Measurements from ENCODE around the gene AUNIP. TPM values are rescaled to one million over a fixed set of nuclear protein-coding genes. Genes with fewer than 3 reads are reported as not detected.

The AUNIP gene
- total RNA-seq, 1 experiment from 2014 or later = 22.2 TPM

GRCh38 chr1:25829046-25829445, 30.2 kb downstream of the AUNIP start:
- Histone ChIP-seq H3K56ac (ENCODE audit: insufficient read length, low read depth, low read length) (no peak overlapping the region), H3K4ac (ENCODE audit: low read depth, low read length) (no peak overlapping the region), H3K18ac (ENCODE audit: insufficient read length, low read depth, low read length) (no peak overlapping the region), H2BK5ac (ENCODE audit: insufficient read length, low read length) (no peak overlapping the region), H3K23me2 (ENCODE audit: insufficient read length, low read depth, low read length, poor library complexity, severe bottlenecking) (no peaks in the 10 kb centered on the region), H2BK15ac (ENCODE audit: low read depth, low read length) (no peak overlapping the region), H2BK12ac (ENCODE audit: insufficient read length, low read depth, low read length) (no peak overlapping the region), H2AK5ac (ENCODE audit: insufficient read length, low read length) (no peak overlapping the region), H3T11ph (ENCODE audit: low read length) (no peak overlapping the region), H3K27me3 (ENCODE audit: insufficient read depth, low read length) (no peaks in the 10 kb centered on the region), H3K27ac (ENCODE audit: insufficient read length, low read depth, low read length) (no peak overlapping the region), H2BK120ac (ENCODE audit: low read depth, low read length, poor library complexity, severe bottlenecking) (no peak overlapping the region), H3K14ac (ENCODE audit: insufficient read depth, low read length) (no peak overlapping the region), H3K9me3 (ENCODE audit: control insufficient read depth, low read depth, low read length) (no peaks in the 10 kb centered on the region), H4K91ac (ENCODE audit: insufficient read length, low read depth, low read length) (no peak overlapping the region), H2BK20ac (ENCODE audit: low read depth, low read length, poor library complexity, severe bottlenecking) (no peak overlapping the region), H3K4me1 (ENCODE audit: insufficient read depth, low read length) (no peaks in the 10 kb centered on the region), H3K4me2 (ENCODE audit: insufficient read depth, insufficient read length, low read length) (no peak overlapping the region), H3K23ac (ENCODE audit: insufficient read length, low read depth, low read length) (no peak overlapping the region), H4K20me1 (ENCODE audit: control insufficient read depth, insufficient read depth, insufficient read length) (no peaks in the 10 kb centered on the region), H4K5ac (ENCODE audit: insufficient read length, low read depth, low read length) (no peak overlapping the region), H2AFZ (ENCODE audit: low read length) (no peak overlapping the region), H4K8ac (replicated peaks; ENCODE audit: insufficient read length, low read depth, low read length) (no peak overlapping the region), H3K79me2 (ENCODE audit: insufficient read depth, low read length) (no peaks in the 10 kb centered on the region), H3K79me1 (ENCODE audit: insufficient read depth, low read depth, low read length, poor library complexity, severe bottlenecking) (no peaks in the 10 kb centered on the region), H3K9ac (ENCODE audit: extremely low read depth, insufficient read length, low read length) (no peak overlapping the region)
- no peaks in the 10 kb centered on the region for H3K27me3 Mint-ChIP-seq (ENCODE audit: low read depth)
- DNase-seq = no peak
- no peak overlapping the region for H3K4me3 Mint-ChIP-seq
- no CpG with 5 or more reads among the region's 1 CpG for WGBS (ENCODE audit: extremely low coverage, insufficient read length, low lambda C conversion rate)
- no peak overlapping the region for H3K27ac Mint-ChIP-seq
- no peaks in the 10 kb centered on the region for H3K4me1 Mint-ChIP-seq
- TF ChIP-seq, protein P1, sequence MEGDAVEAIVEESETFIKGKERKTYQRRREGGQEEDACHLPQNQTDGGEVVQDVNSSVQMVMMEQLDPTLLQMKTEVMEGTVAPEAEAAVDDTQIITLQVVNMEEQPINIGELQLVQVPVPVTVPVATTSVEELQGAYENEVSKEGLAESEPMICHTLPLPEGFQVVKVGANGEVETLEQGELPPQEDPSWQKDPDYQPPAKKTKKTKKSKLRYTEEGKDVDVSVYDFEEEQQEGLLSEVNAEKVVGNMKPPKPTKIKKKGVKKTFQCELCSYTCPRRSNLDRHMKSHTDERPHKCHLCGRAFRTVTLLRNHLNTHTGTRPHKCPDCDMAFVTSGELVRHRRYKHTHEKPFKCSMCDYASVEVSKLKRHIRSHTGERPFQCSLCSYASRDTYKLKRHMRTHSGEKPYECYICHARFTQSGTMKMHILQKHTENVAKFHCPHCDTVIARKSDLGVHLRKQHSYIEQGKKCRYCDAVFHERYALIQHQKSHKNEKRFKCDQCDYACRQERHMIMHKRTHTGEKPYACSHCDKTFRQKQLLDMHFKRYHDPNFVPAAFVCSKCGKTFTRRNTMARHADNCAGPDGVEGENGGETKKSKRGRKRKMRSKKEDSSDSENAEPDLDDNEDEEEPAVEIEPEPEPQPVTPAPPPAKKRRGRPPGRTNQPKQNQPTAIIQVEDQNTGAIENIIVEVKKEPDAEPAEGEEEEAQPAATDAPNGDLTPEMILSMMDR (conservative IDR thresholded peaks at IDR 0.05) = no peak
- no peaks in the 10 kb centered on the region for H3K9me3 Mint-ChIP-seq
- peaks cover 13 to 69% (median 56%) of the 10 kb centered on the region in 3 experiments; a peak in 6 of 7 replicates for H3K36me3 Mint-ChIP-seq (ENCODE audit: insufficient read depth in 1 of 3, low read depth in 3 of 3)

Data from H9 (cell line).